Kidney epithelial cell (primary cell): ENCODE measurements around the gene ZBTB44. TPM values are rescaled to one million over a fixed set of nuclear protein-coding genes. Genes with fewer than 3 reads are reported as not detected.
"Not testable (repeated sequence)": the region's sequence is repeated elsewhere in the genome, so short reads cannot be mapped to it uniquely, and the experiment has no call there.

ENCODE experiments used
- DNase-seq: peaks from one replicate; pipeline ENCODE4 v3.0.0-alpha.2; 2010; ENCODE audit warnings: low read depth
- H3K27me3 ChIP-seq: 2 replicates; pipeline ENCODE4 v1.6.0; 2011; ENCODE audit warnings: low read length; ENCODE audit not compliant: control insufficient read depth, insufficient read depth
- H3K36me3 ChIP-seq: 2 replicates; pipeline ENCODE4 v1.5.1; 2011; ENCODE audit warnings: low read length; ENCODE audit not compliant: control insufficient read depth, insufficient read depth
- H3K4me3 ChIP-seq: 2 replicates; pipeline ENCODE4 v1.5.1; 2011; ENCODE audit warnings: low read depth, mild to moderate bottlenecking, control low read depth, low read length
- total RNA-seq: library from RNA; depleted of rRNA; stranded (reverse); fragments of >200 nt; gene quantifications from 2 replicates; pipeline ENCODE4 v1.2.3, GENCODE V29; 2015
- TF ChIP-seq, protein P1 (sequence below): IDR thresholded peaks from 2 replicates; pipeline ENCODE4 v1.5.1; 2011; ENCODE audit warnings: mild to moderate bottlenecking, moderate library complexity, low read length, control low read depth, inconsistent platforms; ENCODE audit not compliant: insufficient read depth, poor library complexity, severe bottlenecking

ZBTB44 gene
- total RNA-seq, 1 donor from 2014 or later, result 18.8 TPM

GRCh38 chr11:130198964-130199363, 115.8 kb downstream of the ZBTB44 start:
- no peaks in the 10 kb centered on the region for H3K36me3 ChIP-seq

DNA sequence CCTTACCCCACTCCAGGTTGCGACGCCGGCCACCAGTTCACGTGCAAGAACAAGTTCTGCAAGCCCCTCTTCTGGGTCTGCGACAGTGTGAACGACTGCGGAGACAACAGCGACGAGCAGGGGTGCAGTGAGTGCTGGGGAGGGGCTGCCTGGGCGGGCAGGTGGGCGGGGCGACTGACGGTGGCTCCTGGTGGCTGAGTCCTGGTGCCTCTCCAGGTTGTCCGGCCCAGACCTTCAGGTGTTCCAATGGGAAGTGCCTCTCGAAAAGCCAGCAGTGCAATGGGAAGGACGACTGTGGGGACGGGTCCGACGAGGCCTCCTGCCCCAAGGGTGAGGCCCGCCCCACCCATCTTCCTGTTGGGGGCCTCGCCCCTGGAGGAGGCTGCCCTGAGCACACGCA, 116.4 kb downstream of the ZBTB44 start:
- Histone ChIP-seq H3K27me3 (no peaks in the 10 kb centered on the region), H3K36me3 (no peaks in the 10 kb centered on the region), H3K4me3 (no peak overlapping the region)
- DNase-seq, result no peak
- TF ChIP-seq, protein P1, sequence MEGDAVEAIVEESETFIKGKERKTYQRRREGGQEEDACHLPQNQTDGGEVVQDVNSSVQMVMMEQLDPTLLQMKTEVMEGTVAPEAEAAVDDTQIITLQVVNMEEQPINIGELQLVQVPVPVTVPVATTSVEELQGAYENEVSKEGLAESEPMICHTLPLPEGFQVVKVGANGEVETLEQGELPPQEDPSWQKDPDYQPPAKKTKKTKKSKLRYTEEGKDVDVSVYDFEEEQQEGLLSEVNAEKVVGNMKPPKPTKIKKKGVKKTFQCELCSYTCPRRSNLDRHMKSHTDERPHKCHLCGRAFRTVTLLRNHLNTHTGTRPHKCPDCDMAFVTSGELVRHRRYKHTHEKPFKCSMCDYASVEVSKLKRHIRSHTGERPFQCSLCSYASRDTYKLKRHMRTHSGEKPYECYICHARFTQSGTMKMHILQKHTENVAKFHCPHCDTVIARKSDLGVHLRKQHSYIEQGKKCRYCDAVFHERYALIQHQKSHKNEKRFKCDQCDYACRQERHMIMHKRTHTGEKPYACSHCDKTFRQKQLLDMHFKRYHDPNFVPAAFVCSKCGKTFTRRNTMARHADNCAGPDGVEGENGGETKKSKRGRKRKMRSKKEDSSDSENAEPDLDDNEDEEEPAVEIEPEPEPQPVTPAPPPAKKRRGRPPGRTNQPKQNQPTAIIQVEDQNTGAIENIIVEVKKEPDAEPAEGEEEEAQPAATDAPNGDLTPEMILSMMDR, result no peak

More at GRCh38 chr11:130198964-130199363, 115.8 kb downstream of the ZBTB44 start:
- TF ChIP-seq, protein P1, result no peak
- no peak for DNase-seq
- Histone ChIP-seq H3K4me3 (no peak overlapping the region), H3K27me3 (no peaks in the 10 kb centered on the region)

- DNase-seq, result no peak
- H3K27me3 ChIP-seq, result no peaks in the 10 kb centered on the region
- no peaks in the 10 kb centered on the region for H3K36me3 ChIP-seq
- TF ChIP-seq, protein P1, result no peak
- H3K4me3 ChIP-seq, result no peak overlapping the region
Measured at GRCh38 chr11:130197386-130198035, 117.2 kb downstream of the ZBTB44 start.

DNA sequence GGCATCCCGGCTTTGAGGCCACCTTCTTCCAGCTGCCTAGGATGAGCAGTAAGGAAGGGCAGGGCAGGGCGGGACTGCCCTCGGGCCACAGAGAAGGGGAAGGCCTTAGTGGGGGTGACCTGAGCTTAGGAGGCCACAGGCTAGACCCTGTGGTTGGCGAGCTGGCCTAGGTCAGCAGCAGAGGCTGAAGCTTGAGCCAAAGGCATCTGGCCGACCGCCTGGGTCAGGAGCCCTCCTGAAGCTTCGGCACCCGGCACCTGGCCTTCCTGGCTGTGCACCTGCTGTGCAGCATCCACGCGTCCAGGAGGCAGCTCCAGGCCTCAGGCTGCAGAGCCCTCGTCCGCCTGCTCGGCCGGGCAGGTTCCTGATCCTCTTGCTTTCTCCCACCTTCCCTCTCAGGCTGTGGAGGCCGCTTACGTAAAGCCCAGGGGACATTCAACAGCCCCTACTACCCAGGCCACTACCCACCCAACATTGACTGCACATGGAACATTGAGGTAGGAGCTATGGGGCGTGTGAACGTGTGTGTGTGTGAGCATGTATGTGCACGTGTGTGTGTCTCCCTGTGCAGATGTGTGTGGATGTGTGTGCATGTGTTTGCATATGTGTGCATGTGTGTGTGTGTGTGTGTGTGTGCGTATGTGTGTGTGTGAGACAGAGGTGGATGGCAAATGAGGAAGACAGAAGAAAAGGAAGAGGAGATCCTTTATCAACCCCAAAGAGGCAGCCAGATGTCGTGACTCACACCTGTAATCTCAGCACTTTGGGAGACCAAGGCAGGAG, 120.3 kb downstream of the ZBTB44 start:
- TF ChIP-seq, protein P1, result no peak
- Histone ChIP-seq H3K27me3 (no peaks in the 10 kb centered on the region), H3K4me3 (no peak overlapping the region), H3K36me3 (no peaks in the 10 kb centered on the region)
- DNase-seq, result no peak

- H3K27me3 ChIP-seq, DNase-seq, H3K4me3 ChIP-seq, H3K36me3 ChIP-seq: not testable (repeated sequence)
Measured at GRCh38 chr11:130193551-130193950, 121.2 kb downstream of the ZBTB44 start.

DNA sequence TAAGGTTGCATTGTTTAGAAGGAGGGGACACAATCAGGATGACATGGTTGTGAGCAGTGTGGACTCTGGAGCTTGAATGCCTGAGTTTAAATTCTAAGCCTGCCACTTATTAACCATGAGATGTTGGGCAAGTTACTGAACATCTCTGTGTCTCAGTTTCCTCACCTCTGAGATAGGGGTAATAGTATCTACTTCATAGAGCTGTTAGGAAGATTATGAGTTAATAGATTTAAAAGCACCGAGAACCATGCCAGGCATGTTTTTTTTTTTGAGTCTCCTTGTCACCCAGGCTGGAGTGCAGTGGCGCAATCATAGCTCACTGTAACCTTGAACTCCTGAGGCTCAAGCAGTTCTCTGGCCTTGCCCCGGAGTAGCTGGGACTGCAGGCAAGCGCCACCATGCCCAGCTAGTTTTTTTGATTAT, 121.9 kb downstream of the ZBTB44 start:
- H3K27me3 ChIP-seq, result no peaks in the 10 kb centered on the region
- H3K4me3 ChIP-seq, result no peak overlapping the region
- TF ChIP-seq, protein P1, result no peak
- H3K36me3 ChIP-seq, result no peaks in the 10 kb centered on the region
- no peak for DNase-seq
